Ovary (tissue), 9 donors: ENCODE data around the gene ARID1B. TPM values are rescaled to one million over a fixed set of nuclear protein-coding genes. Genes with fewer than 3 reads are reported as not detected.

ENCODE experiments used
- DNase-seq, 5 donors: peaks; one replicate each; pipeline ENCODE4 v3.0.0-alpha.2; 2019 to 2020
- H3K27ac ChIP-seq, 2 donors: fragments of 200-600 bp; one replicate each; pipeline versions ENCODE4 v1.5.1 to v1.8.0; 2019 to 2022
- H3K27me3 ChIP-seq: fragments of 200-600 bp; one replicate; pipeline ENCODE4 v1.8.0; 2022
- H3K36me3 ChIP-seq: fragments of 200-600 bp; sonication (generic); one replicate; pipeline ENCODE4 v1.5.1; 2019
- H3K4me1 ChIP-seq: one replicate; pipeline ENCODE4 v1.8.1; 2013; ENCODE audit warnings: mild to moderate bottlenecking, moderate library complexity; ENCODE audit not compliant: insufficient read depth
- H3K4me3 ChIP-seq: fragments of 200-600 bp; sonication (generic); one replicate; pipeline ENCODE4 v1.5.1; 2017
- H3K9me3 ChIP-seq, 2 donors: fragments of 200-600 bp in 1 of 2; sonication (generic) in 1 of 2; one replicate each; pipeline versions ENCODE4 v1.5.1 to v1.8.1; 2013 to 2019; ENCODE audit warnings: mild to moderate bottlenecking in 1 of 2, moderate library complexity in 1 of 2
- EP300 ChIP-seq: sonication (generic); formaldehyde crosslinking; IDR thresholded peaks from one replicate; pipeline ENCODE4 v1.6.1; 2017; ENCODE audit warnings: antibody characterized with exemption
- POLR2A ChIP-seq: fragments of 450-650 bp; IDR thresholded peaks from one replicate; pipeline ENCODE4 v1.6.1; 2017; ENCODE audit warnings: antibody characterized with exemption, mild to moderate bottlenecking, moderate library complexity
- WGBS, 3 donors: extraction: QIAGEN DNeasy Blood & Tissue Kit in 1 of 3; methylation state at CpG; one replicate each; pipeline versions ENCODE4 v1.1.5 to v1.1.7; 2013 to 2017; 5-methylcytosine and 5-hydroxymethylcytosine counted together
- intact Hi-C, 4 donors: fragments of 100-400 bp; cut with DNase I; formaldehyde crosslinking; loops; one replicate each; pipeline versions ENCODE4 v1.11.0 to v1.15.1; 2022 to 2023
- polyA plus RNA-seq, 2 donors: library from polyadenylated mRNA; stranded (reverse); fragments of 200-250 nt in 1 of 2; fragments of 350-450 nt in 1 of 2; fragmentation: Illumina TruSeq in 1 of 2; extraction: RNeasy Lipid Tissue Mini Kit (QIAGEN cat#74804) in 1 of 2; gene quantifications; one replicate each; pipeline ENCODE4 v1.2.3, GENCODE V29; 2013 to 2014
- total RNA-seq, 7 donors: library from RNA; depleted of rRNA in 2 of 7; stranded (reverse); fragments of >200 nt in 2 of 7; fragmentation: NEBNext Ultra II Directional in 3 of 7; extraction: Animal tissue kit (Norgen Biotek cat#: 25700) in 3 of 7; gene quantifications; one replicate each; pipeline versions ENCODE4 v1.1.0 to v1.2.4, GENCODE V29; 2016 to 2023
- TF ChIP-seq, protein P1 (sequence below), 3 donors: fragments of 450-650 bp in 2 of 3; fragments of 200-600 bp in 1 of 3; IDR thresholded peaks; one replicate each; pipeline versions ENCODE4 v1.5.1 to v1.8.0; 2016 to 2022; ENCODE audit warnings: antibody characterized with exemption in 3 of 3, mild to moderate bottlenecking in 1 of 3
- donor health status: DM: no; HTN: no; CAD: no; lungs with moderate emphysema.
- donor health status: DM: no; HTN: no; CAD: no.
- donor health status: Bipolar disorder and iron deficiency.
- donor health status: DM: yes; HTN: yes; CAD: no.
- donor health status: DM: no; HTN: no; CAD: no.
- donor health status: DM: yes; HTN: yes; CAD: no.

The ARID1B gene
- total and polyA plus RNA-seq, 9 donors, result 33.2 to 144 (median 105) TPM

DNA sequence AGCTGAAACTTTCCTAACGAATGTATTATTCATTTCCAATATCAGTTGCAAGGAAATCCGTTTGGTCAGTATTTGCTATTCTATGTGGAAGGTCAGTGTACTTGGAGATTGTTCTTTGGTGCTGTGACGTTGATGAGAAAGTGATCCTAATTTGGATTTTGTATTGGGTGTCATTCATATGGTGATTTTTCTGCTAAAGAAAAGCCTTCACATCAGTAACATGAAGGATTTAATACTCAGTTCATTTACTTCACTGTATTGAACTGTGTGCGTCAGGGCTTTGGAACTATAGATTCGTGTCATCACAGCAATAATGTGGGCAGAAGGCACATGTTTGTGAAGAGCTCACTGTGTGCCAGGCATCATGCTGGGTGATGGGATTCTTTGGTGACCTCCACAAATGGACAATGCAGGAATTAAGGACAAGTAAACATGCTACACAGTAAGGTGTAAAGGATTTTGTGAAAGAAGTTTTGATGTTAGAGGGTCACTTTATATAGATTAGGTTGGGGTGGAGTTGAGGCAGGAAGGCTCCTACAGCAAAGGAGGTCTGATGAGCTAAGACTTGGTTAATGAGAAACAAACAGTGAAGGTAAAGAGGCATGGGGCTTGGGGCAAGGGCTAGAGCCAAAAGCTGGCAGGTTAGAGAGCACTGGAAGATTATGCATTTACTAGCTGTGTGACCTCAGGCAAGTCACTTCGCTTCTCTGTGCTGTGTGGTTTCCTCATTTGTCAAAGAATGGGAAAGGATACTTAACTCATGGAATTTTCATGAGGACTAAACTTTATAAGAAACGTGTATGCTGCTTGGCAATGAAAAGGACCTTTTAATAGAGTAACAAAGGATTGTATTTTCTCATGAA lies 12.1 kb downstream of the ARID1B start:
- no peak overlapping the region for H3K27ac ChIP-seq
- no peaks in the 10 kb centered on the region for H3K27me3 ChIP-seq
- no peaks in the 10 kb centered on the region for H3K9me3 ChIP-seq
- TF ChIP-seq POLR2A (no peak), EP300 (no peak)
- TF ChIP-seq, protein P1, sequence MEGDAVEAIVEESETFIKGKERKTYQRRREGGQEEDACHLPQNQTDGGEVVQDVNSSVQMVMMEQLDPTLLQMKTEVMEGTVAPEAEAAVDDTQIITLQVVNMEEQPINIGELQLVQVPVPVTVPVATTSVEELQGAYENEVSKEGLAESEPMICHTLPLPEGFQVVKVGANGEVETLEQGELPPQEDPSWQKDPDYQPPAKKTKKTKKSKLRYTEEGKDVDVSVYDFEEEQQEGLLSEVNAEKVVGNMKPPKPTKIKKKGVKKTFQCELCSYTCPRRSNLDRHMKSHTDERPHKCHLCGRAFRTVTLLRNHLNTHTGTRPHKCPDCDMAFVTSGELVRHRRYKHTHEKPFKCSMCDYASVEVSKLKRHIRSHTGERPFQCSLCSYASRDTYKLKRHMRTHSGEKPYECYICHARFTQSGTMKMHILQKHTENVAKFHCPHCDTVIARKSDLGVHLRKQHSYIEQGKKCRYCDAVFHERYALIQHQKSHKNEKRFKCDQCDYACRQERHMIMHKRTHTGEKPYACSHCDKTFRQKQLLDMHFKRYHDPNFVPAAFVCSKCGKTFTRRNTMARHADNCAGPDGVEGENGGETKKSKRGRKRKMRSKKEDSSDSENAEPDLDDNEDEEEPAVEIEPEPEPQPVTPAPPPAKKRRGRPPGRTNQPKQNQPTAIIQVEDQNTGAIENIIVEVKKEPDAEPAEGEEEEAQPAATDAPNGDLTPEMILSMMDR (IDR thresholded peaks at IDR 0.05), result no peak
- intact Hi-C loops, result loop anchor here in 1 of 4 donors (5.0 kb wide), 1 partner anchor 43 kb away; no protein-coding TSS in a partner anchor
- H3K4me3 ChIP-seq, result no peak overlapping the region
- no peaks in the 10 kb centered on the region for H3K36me3 ChIP-seq
- H3K4me1 ChIP-seq, result peaks cover 23% of the 10 kb centered on the region
- WGBS, 3 donors, result 79% methylated on average over 7 of the region's 7 CpGs
- no peak for DNase-seq

GRCh38 chr6:156790711-156791319 lies 13.6 kb downstream of the ARID1B start:
- intact Hi-C loops, result loop anchor here in 1 of 4 donors (10.0 kb wide), 1 partner anchor 144 kb away; no protein-coding TSS in a partner anchor
- 92 to 96% (median 94%) methylated on average over 3 of the region's 3 CpGs for WGBS, 3 donors
- no peaks in the 10 kb centered on the region for H3K27me3 ChIP-seq
- no peaks in the 10 kb centered on the region for H3K36me3 ChIP-seq
- H3K9me3 ChIP-seq, result no peaks in the 10 kb centered on the region
- no peak overlapping the region for H3K4me3 ChIP-seq
- no peak for DNase-seq
- H3K27ac ChIP-seq, result no peak overlapping the region
- TF ChIP-seq POLR2A (no peak), EP300 (no peak)
- TF ChIP-seq, protein P1 (IDR thresholded peaks at IDR 0.05), result no peak
- H3K4me1 ChIP-seq, result peaks cover 28% of the 10 kb centered on the region

DNA sequence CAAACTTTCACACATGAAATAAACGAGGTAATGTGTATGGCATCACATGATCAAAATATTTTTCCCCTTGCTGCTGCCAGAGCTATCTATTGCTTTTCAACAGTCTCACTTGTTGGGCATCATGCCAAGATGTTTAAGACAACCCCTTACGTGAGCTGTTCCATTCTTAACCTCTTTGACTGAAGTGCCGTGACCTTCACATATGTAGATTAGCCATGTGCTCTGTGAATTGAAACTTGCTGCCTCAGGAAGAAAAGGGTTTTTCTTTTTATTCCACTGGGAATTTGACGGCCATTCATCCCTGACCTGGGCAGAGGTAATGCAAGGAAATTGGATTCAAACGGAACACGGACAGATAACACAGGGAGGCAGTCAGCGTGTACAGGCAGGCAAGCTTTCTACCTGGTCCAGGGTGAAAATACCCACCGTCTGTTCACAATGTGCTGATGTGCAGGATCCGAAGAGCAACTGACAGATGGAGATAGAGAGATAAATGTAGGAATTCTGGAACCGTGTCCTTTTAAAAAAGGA lies 14.2 kb downstream of the ARID1B start:
- Histone ChIP-seq H3K27ac (no peak overlapping the region), H3K36me3 (no peaks in the 10 kb centered on the region), H3K27me3 (no peaks in the 10 kb centered on the region), H3K4me1 (peaks cover 27% of the 10 kb centered on the region), H3K4me3 (no peak overlapping the region), H3K9me3 (no peaks in the 10 kb centered on the region)
- no peak for DNase-seq
- intact Hi-C loops, result loop anchor here in 1 of 4 donors (10.0 kb wide), 1 partner anchor 143 kb away; no protein-coding TSS in a partner anchor
- WGBS, 3 donors, result 25 to 40% (median 32%) methylated on average over 10 of the region's 10 CpGs
- TF ChIP-seq EP300 (no peak), POLR2A (no peak)
- TF ChIP-seq, protein P1 (IDR thresholded peaks at IDR 0.05), result no peak

GRCh38 chr6:156793200-156793599 lies 16.0 kb downstream of the ARID1B start:
- WGBS, 3 donors, result 89 to 90% (median 90%) methylated on average over 6 of the region's 6 CpGs
- no peak for DNase-seq
- Histone ChIP-seq H3K4me3 (no peak overlapping the region), H3K36me3 (no peaks in the 10 kb centered on the region), H3K27me3 (no peaks in the 10 kb centered on the region), H3K4me1 (peaks cover 31% of the 10 kb centered on the region), H3K9me3 (no peaks in the 10 kb centered on the region), H3K27ac (no peak overlapping the region)
- intact Hi-C loops, result loop anchor here in 1 of 4 donors (10.0 kb wide), 1 partner anchor 142 kb away; no protein-coding TSS in a partner anchor
- TF ChIP-seq EP300 (no peak), POLR2A (no peak)
- TF ChIP-seq, protein P1 (IDR thresholded peaks at IDR 0.05), result no peak
